HG03025 (cell line): ENCODE data around the gene THEM4.
"Not testable (repeated sequence)": the region's sequence is repeated elsewhere in the genome, so short reads cannot be mapped to it uniquely, and the experiment has no call there.

ENCODE experiments used
- ATAC-seq: cut with Tn5 transposase; IDR thresholded peaks from one replicate; pipeline ENCODE4 v1.9.1; 2021; ENCODE audit warnings: mild to moderate bottlenecking, moderate library complexity; ENCODE audit not compliant: unreplicated experiment, low FRiP score

THEM4 gene

GRCh38 chr1:151898519-151898991 is 10.8 kb downstream of the THEM4 start:
- no peak for ATAC-seq

GRCh38 chr1:151897991-151898431 is 11.3 kb downstream of the THEM4 start:
- ATAC-seq, result no peak

GRCh38 chr1:151893176-151893924 is 16.0 kb downstream of the THEM4 start:
- ATAC-seq, result no peak

- ATAC-seq, result no peak
These were observed 17.1 kb downstream of the THEM4 start for GRCh38 chr1:151892190-151892589.

- ATAC-seq, result no peak
These were observed 17.8 kb downstream of the THEM4 start for GRCh38 chr1:151891512-151891911.

GRCh38 chr1:151888972-151889570 is 20.2 kb downstream of the THEM4 start:
- no peak for ATAC-seq

- no peak for ATAC-seq
These were observed 22.3 kb downstream of the THEM4 start for GRCh38 chr1:151887028-151887427.

GRCh38 chr1:151885479-151885878 is 23.8 kb downstream of the THEM4 start:
- ATAC-seq, result no peak

GRCh38 chr1:151884879-151885278 is 24.4 kb downstream of the THEM4 start:
- ATAC-seq, result not testable (repeated sequence)

- not testable (repeated sequence) for ATAC-seq
These were observed 24.9 kb downstream of the THEM4 start for GRCh38 chr1:151884445-151884844.

- not testable (repeated sequence) for ATAC-seq
These were observed 25.4 kb downstream of the THEM4 start for GRCh38 chr1:151883898-151884297.

GRCh38 chr1:151882918-151883317 is 26.4 kb downstream of the THEM4 start:
- not testable (repeated sequence) for ATAC-seq

- no peak for ATAC-seq
These were observed 26.8 kb downstream of the THEM4 start for GRCh38 chr1:151882466-151882865.

- no peak for ATAC-seq
These were observed 27.8 kb downstream of the THEM4 start for GRCh38 chr1:151881479-151881878.

- ATAC-seq, result no peak
These were observed 33.8 kb downstream of the THEM4 start for GRCh38 chr1:151875419-151876097.

- ATAC-seq, result not testable (repeated sequence)
These were observed 36.5 kb downstream of the THEM4 start for GRCh38 chr1:151872776-151873175.

GRCh38 chr1:151871284-151872030 is 37.9 kb downstream of the THEM4 start:
- no peak for ATAC-seq

GRCh38 chr1:151868486-151868885 is 40.8 kb downstream of the THEM4 start:
- no peak for ATAC-seq

- no peak for ATAC-seq
These were observed 41.4 kb downstream of the THEM4 start for GRCh38 chr1:151867765-151868411.

- ATAC-seq, result no peak
These were observed 42.0 kb downstream of the THEM4 start for GRCh38 chr1:151867321-151867720.
